NCI-H82 treated with DMSO at 0.1 percent for 48 hours (cell line): ENCODE results near the gene KIRREL1.

ENCODE experiments used
- DNase-seq: peaks from one replicate; lab custom pipeline; 2025; ENCODE audit not compliant: unreplicated experiment; lab: John Stamatoyannopoulos, UW

The KIRREL1 gene

DNA sequence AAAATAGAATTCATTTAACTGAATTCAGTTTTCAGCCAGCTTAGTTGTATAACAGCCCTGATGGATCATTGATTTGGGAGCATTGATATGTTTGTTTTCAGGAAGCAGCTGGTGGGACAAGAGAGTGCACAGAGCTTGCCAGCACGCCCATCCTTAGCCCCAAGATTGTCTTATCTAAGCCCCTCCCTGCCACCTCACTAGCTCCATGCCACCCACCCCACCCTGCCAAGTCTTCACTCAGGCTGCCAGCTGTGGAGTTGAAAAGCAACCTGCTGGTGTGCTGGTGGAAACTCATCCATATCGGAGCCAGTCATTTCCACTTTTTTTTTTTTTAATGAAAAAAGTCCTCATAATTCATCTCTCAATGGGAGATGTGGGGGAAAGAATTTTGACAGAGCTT lies 11.8 kb downstream of the KIRREL1 start:
- no peak for DNase-seq

DNA sequence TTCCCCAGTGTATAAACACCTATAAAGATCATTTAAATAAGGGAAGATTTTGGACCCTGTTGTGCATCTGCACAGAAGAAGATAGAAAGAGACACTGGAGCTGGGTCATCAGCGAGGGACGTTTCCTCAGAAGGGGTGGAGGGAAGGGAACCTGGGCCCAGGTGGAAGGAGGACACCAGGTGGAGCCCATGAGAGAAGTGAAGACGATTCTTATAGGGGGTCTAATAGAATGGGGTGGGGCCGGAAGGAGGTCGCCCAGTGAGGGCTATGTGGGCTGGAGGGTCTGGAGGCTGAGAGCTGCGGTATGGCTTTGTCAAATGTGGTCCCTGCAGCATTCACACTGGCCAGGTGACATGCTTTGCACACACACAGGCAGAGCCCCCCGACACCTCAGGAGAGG lies 13.7 kb downstream of the KIRREL1 start:
- DNase-seq, result no peak

DNA sequence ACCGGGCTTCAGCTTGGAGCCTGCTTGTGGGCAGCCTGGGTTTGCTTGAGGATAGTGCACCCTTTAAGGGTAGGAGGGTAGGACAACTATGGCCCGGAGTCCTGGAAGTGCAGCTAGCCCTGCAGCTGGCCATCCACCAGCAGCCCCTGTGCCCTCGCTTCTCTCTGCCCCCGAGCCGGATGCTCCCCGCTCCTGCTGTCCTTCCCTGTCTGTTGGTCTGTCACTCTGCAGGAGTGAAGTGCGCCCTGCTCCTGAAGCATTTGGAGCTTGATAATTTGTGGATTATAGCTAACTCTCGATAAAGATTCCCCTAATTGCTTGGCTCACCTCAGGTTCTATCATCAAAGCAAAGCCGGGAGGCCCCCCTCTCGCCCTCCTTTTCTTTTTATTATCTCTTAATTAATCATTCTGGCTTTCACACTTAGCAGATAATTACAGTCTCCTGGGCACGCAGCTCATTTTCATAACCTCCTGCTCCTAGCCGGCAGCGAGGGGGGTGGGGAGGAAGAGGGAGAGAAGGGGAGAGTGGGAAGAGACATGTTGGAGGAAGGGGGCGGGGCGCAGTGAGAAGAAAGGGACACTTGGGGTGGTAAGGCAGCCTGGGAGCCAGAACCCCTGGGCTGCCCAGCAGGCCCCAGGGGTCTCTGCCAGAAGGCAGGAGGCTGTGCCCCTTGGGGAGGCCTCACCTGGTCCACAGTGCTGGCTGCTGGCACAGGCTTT lies 14.4 kb downstream of the KIRREL1 start:
- peak; percentile 69 for DNase-seq

DNA sequence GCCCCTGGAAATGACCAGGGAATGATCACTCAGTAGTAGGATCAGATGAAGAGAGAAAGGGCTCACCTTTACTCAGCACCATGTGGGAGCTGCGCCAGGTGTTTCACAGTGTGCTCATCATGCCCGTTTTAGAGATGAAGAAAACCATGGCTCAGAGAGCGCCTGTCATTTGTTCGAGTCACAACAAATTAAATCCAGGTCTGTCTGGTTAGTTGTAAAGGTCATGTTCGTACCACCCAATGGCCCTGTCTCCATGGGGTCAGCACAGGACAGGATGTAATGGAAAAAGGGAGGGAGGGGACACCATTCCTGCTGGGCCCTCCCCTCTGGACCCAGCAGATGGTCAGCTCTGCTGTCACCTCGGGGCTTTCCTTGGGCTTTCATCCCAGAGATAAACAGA lies 15.2 kb downstream of the KIRREL1 start:
- DNase-seq, result no peak

DNA sequence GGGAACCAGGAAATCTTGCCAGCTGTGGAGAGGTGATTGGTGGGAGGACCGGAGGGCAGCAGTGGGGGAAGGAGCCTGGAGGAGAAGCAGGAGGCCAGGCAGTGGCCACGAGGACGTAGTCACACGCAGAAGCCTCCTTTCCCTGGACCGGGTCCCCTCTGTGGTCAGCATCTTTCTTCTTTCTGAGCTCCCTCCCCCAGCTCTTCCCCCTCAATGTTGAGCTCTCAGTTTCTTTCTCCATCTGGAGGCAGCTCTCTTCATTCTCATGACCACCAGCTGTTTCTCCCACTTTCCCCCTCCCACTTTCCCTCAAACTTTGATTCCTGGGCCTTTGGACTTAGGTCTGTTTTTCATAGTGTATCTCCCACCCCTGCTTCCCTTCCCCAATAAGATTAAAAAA lies 18.3 kb downstream of the KIRREL1 start:
- peak; percentile 62 for DNase-seq

DNA sequence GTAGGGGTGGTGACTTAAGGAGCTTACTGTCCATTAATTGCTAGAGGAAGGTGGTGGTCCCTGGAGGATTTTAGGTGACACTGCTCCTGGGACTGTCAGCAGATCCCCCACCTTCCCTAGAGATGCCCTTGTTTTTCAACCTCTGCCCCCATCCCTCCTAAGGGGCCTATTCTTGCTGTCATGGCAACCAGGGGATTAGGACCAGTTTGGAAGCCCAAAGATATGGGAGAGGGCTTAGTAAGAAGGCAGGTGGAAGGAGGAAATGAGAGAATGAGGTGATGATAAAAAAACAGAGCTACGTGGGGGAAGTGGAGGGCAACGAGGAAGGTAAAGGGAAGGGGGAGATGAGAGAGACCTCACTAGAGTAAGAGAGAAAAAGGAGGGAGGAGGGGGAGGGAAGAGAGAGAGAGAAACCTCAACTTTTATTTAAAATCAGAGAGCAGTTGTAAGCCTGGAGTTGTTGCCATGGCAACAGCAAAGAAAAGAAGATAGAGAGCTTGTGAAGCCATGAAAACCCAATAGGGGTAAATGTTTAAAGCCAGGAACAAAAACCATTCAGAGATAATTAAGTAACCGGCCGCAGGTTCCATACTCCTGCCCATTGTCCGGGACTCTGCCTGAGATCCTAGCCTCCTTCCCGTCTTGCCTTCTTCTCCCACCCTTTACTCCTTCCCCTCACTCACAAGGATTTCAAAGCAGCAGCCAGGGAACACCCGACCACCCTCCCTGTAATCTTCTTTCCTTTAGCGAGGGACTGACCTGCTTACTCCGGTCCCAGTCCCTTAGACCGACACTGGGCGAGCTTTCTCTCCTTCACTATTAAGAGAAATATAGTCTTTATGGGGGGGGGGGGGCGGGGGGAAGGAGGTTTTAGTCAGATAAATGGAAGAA lies 20.6 kb downstream of the KIRREL1 start:
- peak; percentile 57 for DNase-seq

DNA sequence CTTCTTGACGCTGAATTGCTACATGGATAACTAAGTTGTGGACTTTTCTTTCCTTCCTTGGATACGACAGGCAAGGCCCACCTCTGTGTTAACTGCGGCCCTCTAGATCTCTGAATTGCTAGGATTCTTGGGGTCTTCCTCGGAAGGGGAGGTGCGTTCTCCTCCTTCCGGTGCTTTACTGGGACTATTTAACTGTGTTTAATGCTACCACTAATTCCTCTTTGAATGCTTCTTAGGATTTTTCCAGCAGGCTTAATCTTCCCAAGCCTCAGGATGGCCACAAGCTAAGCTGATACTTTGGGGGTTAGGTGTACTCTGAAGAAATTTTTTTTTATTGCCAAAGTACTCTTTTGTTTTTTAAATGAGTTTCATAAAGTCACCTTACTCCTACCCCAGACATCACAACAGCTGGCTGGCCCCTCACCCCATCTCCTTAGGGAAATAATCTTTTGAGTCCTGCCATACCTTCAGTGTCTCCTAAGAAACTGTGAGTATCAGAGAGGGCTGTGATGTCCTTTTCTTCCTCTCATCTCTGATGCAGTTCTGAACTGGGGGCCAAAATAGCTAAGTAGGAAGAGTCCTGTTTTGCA lies 21.4 kb downstream of the KIRREL1 start:
- DNase-seq, result peak; percentile 76

DNA sequence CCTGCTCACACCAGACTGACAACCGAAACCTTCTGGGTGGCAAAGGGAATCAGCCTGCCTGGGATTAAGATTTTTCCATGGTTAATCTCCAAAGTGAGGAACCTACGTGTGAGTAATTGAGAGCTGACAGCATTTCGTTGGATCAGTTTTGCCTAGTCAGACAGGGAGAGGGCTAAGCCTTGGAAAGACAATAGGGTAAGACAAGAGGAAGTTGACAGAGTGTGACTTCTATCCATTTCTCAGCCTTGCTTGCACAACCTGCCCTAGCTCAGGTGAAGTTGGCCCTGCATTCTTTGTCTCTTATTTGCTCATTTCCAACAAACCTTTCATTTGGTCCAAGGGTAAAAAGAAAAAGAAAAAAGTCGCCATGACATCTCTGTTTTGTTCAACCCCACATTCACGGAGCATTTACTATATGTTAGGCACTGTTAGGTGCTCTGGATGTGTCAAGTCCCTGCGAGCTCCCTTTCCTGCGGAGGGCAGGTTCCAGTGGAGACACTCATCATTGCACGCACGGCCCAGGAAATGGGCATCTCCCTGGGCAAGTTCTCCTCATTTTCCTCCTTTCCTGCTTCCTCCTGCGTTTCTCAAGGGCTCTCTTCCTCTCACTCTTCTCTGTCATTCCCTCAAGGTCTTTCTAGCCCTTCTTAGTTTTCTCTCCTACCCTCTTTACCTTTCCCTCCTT lies 23.3 kb downstream of the KIRREL1 start:
- peak; percentile 95 for DNase-seq

DNA sequence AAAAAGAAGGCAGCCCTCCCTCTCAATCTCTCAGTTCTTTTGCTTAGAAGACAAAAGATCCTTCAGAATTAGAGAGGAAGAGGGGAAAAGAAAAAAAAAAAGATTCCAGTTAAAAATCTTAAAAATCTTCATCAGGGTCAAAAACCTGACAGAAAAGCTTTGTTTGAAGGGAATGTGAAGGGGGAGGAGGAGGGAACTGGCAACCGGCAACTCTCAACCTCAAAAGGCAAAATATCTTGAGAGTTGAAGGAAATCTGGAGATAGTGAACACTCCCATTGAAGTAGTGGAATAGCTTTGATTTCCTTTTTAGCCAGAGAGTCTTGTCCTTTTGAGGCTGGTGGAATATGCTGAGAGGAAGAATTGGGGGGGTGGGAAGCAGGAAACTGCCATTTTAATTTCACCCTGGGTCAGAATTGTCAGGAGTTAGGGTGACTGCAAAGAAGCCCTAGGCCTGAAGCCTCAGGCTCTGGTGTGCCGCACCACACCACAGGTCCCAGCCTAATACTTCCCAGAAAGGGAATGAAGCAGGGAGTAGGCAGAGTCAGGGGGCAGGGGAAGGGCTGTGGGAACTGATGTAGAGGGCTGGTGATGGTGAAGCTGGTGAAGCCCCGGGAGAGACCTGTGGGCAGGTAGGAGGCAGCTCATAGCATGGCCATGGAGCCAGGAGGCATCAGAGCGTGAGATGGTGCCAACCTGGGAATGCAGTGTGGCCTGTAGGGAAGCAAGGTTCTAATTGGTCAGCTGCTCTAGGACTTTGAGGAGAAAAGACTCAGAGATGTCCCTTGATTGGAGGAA lies 24.6 kb downstream of the KIRREL1 start:
- DNase-seq, result no peak

DNA sequence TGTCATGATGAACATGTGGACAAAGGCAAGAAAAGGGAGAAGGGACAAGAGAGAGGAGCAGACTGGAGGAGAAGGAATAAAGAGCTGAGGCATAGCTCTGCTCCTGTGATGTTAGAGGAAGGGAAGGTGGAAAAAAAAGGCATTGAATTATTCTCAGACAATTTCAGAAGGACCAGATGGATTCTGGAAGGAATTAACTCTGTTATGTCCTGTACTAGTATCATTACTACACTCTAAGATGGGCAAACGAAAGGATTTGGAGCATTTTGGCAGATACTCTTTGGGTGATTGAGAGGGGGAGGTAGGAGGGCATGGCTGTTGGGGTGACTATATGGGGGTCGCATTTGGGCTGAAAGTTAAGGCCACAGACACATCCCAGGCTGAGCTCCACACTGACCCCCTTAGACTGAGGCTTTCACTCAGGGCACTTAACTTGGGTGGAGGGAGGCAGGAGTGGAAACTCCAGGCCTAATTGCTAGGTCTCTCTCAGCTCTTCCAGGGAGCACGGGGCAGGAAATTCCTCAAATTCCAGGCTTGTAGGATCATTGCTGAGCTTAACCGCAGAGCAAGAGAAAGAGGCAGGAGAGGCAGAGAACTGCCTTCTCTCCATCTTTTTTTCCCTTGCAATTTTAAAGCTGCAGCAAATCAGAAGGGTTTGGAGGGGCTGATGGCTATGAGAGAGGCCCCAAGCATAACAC lies 25.9 kb downstream of the KIRREL1 start:
- no peak for DNase-seq

DNA sequence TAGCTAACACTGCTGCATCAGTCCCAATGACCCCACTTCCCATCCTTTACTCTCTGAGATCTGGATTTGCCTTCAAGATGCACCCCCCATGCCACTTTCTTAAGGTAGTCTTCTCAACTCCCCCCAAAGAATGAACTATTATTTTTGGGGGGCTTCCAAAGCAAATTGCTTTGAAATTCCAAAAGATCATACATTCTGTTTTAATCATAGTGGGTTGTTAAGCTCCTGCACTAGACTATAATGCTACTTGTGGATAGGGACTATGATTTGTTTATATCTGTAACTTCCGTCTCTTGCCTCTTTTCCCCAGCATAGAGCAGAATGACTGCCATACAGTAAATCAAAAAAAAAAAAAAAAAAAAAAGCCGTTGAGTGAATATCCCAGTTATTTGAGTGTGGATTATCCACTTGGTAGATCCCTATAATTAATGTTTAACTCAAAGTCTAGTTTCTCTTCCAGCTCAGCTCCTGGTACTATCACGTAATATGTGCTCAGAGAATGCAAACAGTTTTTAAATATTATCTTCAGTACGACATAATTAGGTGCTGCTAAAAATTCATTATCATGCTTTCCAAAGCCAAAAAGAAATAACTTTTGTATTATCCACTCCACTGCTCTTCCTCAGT lies 26.9 kb downstream of the KIRREL1 start:
- no peak for DNase-seq

DNA sequence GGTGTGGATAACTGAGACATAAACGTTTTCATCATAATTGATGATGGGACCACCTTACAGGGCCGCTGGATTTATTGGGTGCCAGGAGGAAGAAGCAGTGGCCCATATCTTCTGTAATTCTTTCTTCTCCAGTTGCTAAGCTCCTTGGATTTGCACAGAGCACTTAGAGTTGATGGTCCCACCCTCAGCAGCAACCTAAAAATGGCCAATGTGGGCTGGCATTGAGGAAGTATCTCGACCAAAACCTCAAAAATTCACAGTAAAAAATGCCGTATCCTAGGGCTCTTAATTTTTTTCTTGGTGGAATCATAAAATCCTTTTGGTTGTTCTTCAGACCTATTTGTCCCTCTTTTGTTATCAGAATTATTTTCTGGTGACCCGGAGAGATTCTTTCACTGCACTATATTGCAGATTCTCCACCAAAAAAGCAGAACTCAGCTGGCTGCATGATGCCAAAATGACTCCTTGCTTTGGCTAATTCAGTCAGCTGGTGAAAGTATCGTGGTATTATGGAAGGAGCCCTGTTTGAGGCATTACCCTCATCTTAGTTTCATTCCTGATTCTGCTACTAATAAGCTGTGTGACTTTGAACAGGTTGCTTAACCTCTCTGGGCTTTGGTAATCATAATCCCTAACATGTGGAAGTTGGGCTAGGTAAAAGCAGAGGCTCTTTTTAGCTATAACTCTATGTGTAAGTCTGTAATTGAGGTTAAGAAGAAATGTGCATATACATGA lies 27.6 kb downstream of the KIRREL1 start:
- no peak for DNase-seq

DNA sequence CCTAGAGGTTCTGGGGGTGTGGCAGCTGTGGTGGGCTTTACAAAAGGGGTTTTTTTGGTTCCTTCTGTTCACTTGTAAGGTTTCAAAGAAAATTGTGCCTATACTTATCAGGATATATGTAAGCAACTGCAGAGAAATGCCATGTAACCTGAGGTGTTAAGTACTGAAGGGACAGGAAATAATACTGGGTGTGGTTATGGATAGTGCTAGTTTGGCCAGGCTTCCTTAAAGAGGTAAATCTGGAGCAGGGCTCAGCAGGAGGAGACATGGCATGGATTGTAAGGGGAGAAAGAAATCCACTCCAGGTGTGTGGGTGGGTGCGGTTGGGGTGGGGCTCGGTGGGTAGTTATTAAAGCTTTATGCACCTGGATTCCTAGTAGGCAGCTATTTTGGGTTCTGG lies 28.3 kb downstream of the KIRREL1 start:
- DNase-seq, result no peak

DNA sequence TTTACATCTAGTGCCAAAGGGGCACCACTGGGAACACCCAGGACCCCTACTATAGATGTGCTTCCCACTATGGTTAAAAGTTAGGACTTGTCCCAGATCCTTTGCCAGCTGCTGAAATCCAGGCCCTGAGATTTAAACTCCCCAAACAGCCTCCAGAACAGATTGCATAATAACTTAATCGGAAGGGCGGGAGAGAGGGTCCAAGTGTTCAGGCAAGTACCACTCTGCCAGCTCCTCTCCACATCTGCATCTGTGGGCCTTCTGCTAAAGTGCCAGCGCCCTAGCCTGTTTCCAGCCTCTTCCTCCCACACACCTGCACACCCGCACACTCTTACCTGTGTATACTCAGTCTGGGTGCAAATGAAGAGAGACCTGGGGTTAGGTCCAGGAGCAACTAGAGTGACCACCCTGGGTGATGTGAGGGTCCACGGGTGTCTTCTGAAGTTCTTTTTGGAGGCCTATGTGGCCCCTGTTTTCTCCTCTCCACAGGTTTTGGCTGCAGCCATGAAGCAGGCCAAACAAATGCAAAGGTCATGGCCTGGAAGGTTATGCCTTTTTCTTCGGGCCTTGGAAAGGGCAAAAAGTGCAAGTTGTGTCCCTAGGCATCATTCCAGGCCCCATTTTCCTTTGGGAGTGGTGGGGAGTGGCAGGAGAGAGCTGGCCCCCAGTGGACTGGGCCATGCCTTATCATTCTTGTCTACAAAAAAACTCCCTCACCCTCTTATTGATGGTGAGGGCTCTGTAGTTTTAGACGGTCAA lies 29.3 kb downstream of the KIRREL1 start:
- DNase-seq, result no peak

DNA sequence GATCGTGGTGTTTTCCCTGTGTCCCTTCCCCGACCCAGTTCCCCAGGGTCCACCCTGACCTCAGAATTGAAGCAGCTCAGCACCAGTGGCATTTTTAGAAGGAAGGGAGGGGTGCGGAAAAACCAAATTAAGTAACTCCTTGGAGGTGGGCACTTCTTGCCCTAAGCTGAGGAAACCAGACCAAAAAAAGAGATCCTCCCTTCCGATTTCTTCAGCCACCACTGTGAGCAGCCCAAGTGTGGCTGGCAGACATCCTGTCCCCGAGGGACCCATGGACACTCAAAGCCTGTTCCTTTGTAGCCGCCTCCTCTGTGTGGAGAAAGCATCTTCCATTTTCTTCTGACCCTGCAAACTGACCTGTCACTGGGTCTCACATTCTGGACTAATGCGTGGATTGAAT lies 31.3 kb downstream of the KIRREL1 start:
- DNase-seq, result no peak

DNA sequence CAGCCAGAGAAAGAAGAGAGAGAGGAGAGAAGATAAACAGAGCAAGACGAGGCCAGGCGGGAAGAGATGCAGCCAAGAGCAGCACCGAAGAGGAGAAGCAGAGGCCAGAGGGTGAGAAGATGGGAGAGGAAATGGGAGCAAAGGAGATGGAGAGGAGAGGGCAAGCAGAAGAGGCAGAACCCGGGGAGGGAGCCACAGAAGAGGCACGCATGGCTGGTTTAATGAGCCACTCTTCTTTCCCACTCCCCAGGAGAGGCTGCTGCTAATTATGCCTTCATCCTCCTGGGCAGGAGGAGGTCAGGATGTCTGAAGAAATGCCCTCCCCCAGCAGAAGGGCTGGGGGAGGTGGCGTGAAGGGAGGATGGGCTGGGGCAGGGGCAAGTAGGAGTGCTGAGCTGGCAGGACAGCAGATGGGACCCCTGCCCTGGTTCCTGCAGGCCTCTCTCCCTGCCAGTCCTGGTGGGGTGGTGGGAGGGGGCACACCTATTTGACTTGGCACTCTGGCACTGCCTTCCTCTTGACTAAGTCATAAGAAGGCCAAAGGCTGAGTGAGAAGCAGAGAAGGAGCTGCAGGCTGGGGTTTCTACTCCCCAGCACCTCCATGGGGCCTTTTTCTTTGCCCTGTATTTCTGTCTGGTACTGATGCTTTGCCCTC lies 32.3 kb downstream of the KIRREL1 start:
- DNase-seq, result no peak

DNA sequence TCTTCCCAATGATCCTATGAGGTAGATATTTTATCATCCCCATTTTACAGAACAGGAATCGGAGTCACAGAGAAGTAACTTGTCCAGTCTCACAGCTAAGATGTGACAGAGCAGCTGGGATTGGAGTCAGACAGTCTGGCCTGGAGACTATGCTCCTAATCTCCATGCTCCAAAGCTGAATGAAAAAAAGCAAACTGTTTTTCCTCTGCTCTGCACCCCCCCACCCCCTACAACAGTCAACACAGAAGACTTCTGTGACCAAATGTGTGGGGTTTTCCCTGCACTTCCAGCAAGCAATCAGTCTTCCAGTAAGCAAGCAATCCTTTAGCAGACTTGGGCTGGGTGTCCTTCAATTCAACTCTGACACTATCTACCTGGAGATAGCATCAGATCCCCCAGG lies 33.2 kb downstream of the KIRREL1 start:
- DNase-seq, result peak; percentile 55

DNA sequence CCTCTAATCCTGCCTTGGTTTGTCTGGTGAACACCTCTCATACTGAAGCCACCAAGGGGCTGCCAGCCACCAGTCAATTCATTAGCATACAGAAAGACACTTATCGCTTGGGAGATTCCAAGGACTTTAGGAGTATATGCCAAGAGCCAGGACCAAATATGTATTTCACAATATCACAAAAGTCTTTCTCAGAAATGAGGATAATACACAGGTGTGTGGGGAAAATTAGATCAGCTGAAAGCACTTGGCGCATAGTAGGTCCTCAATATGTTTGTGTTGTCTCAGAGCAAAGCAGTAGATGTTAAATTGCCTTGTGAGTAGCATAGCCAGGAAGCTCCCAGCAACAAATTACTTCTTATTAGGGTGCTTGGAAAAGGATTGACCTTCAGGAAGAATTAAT lies 34.1 kb downstream of the KIRREL1 start:
- DNase-seq, result peak; percentile 66
